ENCODE results near the gene GTF2H4.
"Not testable (repeated sequence)": the region's sequence is repeated elsewhere in the genome, so short reads cannot be mapped to it uniquely, and the experiment has no call there.

- TF ChIP-seq CTCF (conservative IDR thresholded peaks at IDR 0.05); EZH2 (IDR thresholded peaks at IDR 0.05; ENCODE audit: low read depth): not testable (repeated sequence)
Measured at GRCh38 chr6:30924040-30924627, 16.1 kb downstream of the GTF2H4 start.

All from PC-9 (cell line).